Measurements from ENCODE around the gene STK25.

Gene STK25

DNA sequence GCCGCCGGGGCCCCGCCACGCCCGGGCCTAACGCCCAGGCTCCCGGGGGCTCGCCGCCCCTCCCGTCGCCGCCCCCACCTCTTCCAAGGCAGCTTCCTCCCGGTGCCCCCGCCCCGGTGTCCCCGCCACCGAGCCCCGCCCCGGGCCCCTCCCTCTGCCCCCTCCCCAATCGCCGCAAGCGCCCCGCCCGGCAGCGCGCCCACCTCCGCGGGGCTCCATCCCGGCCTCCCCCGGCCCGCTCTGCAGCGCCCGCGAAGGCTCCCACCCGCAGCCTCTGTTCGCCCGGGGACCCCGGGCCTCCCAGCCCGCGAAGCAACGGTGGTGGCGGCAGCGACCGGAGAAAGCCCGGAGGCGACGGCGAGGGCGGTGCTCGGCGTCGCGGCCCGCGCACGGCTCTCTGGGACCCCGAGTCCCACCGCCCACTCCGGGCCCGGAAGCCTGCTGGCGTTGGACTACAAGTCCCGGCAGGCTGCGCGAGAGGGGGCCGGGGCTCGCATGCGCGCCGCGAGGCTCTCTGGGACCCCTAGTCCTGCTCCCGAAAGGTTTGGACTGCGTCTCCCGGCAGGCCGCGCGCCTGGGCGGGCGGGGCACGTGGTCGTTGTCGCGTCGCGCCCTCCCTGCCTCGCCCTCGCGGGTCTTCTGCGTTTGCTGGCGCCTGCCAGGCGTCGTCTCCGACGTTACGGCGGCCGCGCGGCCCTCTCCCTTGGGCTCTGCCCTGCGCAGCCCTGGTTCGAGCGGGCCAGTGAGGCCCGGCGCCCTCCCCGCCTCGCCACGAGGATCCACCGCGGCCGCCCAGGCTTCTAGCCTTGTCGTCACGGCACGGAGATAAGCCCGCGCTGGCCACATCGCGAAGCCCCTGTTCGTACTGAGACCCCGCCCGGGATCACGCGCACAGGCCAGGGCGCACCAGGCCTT lies at the start of gene STK25:
Gene STK25 (minus strand): TSS at position 345 of the 915 bp plus-strand sequence. CDS start 549 bp downstream, outside the sequence.
- peak; percentile 96 for DNase-seq

GRCh38 chr2:241556746-241557145 lies 48.4 kb upstream of the STK25 start:
- no peak for DNase-seq

- DNase-seq = no peak
These were observed 47.3 kb upstream of the STK25 start for GRCh38 chr2:241555711-241556110.

- DNase-seq = no peak
These were observed 46.4 kb upstream of the STK25 start for GRCh38 chr2:241554610-241555322.

DNA sequence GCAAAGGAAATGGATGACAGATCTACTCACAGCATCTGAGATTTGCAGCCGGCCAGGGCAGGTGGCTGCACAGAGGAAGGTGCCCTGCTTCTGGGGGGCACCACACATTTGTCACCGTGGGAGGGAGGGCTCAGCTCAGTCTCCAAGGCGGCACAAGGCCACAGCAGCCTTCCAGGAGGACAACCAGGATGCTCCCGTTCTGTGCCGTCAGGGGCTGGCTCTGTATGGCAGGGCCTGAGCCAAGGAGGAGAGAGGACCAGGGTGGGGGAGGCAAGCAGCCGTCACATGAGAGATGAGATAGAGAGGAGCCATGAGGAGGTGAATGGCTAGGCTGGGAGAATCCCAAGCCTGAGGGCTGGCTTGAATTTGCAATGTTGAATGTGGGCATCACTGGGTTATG lies 45.6 kb upstream of the STK25 start:
- DNase-seq = no peak

DNA sequence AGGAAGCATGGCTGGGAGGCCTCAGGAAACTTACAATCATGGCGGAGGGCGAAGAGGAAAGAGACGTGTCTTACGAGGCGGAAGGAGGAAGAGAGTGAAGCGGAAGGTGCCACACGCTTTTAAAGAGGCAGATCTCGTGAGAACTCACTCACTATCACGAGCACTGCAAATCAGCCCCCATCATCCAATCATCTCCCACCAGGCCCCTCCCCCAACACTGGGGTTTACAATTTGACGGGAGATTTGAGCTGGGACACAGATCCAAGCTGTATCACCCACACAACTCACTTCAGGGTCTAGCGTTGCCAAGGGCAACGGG lies 45.1 kb upstream of the STK25 start:
- no peak for DNase-seq

DNA sequence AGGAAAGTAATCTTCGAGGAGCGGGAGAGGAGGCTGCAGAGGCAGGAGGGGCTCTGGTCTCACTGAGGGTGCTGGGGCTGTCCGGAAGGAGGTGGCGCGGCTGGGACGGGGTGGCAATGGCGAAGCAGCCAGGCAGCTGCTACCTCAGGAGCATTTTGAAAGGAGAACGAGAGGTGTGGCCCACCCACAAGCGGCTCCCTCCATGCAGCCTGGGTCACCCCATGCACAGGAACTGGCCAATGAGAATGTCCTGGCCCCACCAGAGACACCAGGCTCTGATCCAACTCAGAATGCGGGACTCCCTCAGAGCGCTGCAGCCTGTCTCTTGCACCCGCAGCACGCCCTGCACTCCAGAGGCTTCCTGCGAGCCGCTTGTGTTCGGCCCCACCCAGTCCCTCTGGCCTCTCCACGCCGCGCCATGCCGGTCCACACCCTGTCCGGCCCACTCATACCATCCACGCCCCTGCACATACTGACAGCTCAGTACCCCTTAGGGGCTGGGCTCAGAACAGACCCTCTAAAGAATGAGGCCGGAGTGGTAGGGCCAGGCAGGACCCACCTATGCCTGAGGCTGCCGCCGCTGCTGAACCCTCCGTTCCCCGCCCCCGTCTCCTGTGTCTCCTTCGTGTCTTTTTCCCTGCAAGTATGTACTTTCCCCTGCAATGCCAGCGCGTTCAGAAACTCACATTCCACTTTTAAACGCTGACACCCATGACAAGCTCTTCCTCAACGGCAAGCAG lies 43.8 kb upstream of the STK25 start:
- DNase-seq = no peak

DNA sequence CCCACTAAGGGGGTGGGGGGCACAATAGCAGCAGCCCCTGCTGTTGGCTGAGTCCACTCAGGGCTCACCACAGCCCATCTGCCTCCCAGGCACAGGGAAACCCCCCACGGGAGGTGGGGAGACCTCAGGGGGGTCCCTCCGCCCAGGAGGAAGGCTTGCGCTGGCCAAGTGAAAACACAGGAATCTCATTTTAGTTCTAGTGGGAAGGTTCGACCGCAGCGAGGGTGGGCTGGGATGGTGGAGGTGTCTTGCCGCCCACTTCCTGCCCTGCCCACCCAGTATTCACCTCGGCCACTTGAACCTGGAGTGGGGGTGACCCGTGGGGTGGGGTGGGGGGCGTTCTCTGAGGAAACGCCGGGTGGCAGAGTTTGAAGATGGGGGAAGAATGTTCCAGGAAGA lies 43.2 kb upstream of the STK25 start:
- no peak for DNase-seq

GRCh38 chr2:241550616-241551580 lies 42.5 kb upstream of the STK25 start:
- no peak for DNase-seq

DNA sequence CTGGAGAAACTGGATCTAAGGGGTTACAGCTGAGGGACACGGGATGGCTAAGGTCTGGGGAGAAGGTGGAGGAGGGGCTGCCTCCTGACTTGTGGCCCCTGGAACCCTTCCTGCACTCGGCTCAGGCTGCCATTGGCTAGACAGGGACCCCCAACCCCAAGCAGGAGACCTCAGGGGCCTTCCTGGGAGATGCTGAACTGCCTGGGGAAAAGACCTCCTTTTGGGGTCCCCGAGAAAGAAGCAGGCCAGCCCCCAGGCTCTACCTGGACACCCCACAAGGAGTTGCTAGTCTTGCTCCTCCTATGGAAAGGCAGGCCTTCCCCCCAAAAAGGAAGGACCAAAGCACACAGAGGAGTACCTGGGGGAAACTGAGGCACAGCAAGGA lies 40.1 kb upstream of the STK25 start:
- no peak for DNase-seq

DNA sequence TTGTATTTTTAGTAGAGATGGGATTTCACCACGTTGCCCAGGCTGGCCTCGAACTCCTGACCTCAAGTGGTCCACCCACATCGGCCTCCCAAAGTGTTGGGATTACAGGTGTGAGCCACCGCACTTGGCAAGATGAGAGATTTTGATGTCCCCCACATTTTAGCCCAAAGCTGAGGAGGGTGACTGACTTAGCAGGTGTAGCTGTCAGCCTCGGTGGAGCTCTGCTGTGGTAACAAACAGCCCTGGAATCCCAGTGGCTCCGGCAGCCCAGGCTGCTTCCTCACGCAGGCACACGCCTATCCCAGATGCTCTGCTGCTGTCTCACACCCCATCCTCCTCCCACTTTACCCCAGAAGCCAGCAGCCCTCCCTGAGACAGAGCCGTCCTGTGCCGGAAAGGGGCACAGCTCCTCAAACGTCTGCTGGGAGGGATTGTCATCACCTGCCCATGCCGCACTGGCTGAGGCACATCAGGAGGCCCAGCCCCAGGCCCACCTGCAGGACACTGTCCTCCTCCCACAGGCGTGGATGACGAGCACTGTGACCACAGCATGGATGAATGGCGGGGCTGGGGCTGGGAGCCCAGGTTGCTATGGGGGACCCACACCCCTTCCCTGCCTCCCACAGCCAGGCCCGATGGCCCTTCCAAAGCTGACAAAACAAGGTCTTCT lies 39.5 kb upstream of the STK25 start:
- DNase-seq = no peak

- DNase-seq = no peak
These were observed 38.6 kb upstream of the STK25 start for GRCh38 chr2:241546771-241547498.

- no peak for DNase-seq
These were observed 37.4 kb upstream of the STK25 start for GRCh38 chr2:241545523-241546473.

DNA sequence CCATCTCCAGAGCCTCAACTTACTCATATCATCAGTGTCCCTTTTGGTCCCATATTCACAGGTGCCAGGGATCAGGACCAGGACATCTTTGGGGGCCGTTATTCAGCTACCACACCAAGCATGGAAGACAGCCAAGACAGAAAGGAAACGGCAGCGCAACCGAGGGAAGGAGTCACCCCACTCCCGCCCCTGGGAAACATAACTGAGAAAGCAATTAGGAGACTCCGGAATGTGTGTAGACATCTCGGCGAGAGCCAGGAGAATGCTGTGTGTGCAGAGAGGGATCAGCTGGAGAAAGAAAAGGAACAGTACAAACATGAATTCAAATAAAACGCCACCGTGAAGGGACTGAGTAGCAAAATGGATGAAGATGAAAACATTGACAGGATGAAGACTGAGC lies 36.7 kb upstream of the STK25 start:
- no peak for DNase-seq

- no peak for DNase-seq
These were observed 33.9 kb upstream of the STK25 start for GRCh38 chr2:241542278-241542605.

GRCh38 chr2:241541564-241542277 lies 33.3 kb upstream of the STK25 start:
- DNase-seq = no peak

- DNase-seq = peak; percentile 51
These were observed 32.6 kb upstream of the STK25 start for GRCh38 chr2:241540771-241541561.

GRCh38 chr2:241540401-241540770 lies 32.0 kb upstream of the STK25 start:
- no peak for DNase-seq
